K562 (cell line): ENCODE results near the gene CEBPB. TPM values are rescaled to one million over a fixed set of nuclear protein-coding genes. Genes with fewer than 3 reads are reported as not detected.

Source experiments
- ADNP ChIP-seq: fragments of 200-800 bp; sonication (Bioruptor generic); IDR thresholded peaks from 2 replicates; pipeline ENCODE4 v1.6.1; 2016; ENCODE audit warnings: missing genetic modification characterization, missing compliant biosample characterization
- ARHGAP35 ChIP-seq: fragments of 450-650 bp; IDR thresholded peaks from 2 replicates; pipeline ENCODE4 v1.6.1; 2018; ENCODE audit not compliant: partially characterized antibody
- CEBPZ ChIP-seq: fragments of 150-350 bp; IDR thresholded peaks from 2 replicates; pipeline ENCODE4 v1.6.1; 2014; ENCODE audit warnings: low read depth, mild to moderate bottlenecking, low read length, borderline replicate concordance
- FOXA1 ChIP-seq: fragments of 450-650 bp; IDR thresholded peaks from 2 replicates; pipeline ENCODE4 v1.6.1; 2016; ENCODE audit warnings: mild to moderate bottlenecking, borderline replicate concordance
- GTF2B ChIP-seq: IDR thresholded peaks from 2 replicates; pipeline ENCODE4 v1.6.1; 2011; ENCODE audit not compliant: insufficient read length; ENCODE audit errors: extremely low read depth
- L3MBTL2 ChIP-seq: fragments of 450-650 bp; IDR thresholded peaks from 2 replicates; pipeline ENCODE4 v1.6.1; 2016; ENCODE audit warnings: mild to moderate bottlenecking, moderate library complexity
- MCM7 ChIP-seq, 2 experiments: fragments of 450-650 bp; IDR thresholded peaks; 2 replicates each; pipeline ENCODE4 v1.6.1; 2016 to 2018
- NRF1 ChIP-seq, 2 experiments: fragments of 450-650 bp; IDR thresholded peaks in 1 of 2; conservative IDR thresholded peaks in 1 of 2; 2 replicates each; pipeline ENCODE4 v1.6.1; 2014; ENCODE audit warnings: mild to moderate bottlenecking in 2 of 2
- POLR2AphosphoS5 ChIP-seq: IDR thresholded peaks from 2 replicates; pipeline ENCODE4 v1.6.1; 2011; ENCODE audit warnings: mild to moderate bottlenecking, low read depth, low read length, moderate library complexity; ENCODE audit not compliant: control insufficient read depth, insufficient read depth
- RBM22 ChIP-seq: fragments of 200-400 bp; formaldehyde crosslinking; IDR thresholded peaks from 2 replicates; pipeline ENCODE4 v1.6.1; 2018; ENCODE audit warnings: low read length, low read depth; ENCODE audit not compliant: poor library complexity, severe bottlenecking
- REST ChIP-seq, 2 experiments: fragments of 450-650 bp; formaldehyde crosslinking in 1 of 2; IDR thresholded peaks; 2 replicates each; pipeline versions ENCODE4 v1.4.0 to v1.6.1; 2014 to 2020; ENCODE audit warnings: mild to moderate bottlenecking in 2 of 2, borderline replicate concordance in 1 of 2, low read depth in 1 of 2
- RFX5 ChIP-seq: IDR thresholded peaks from 2 replicates; pipeline ENCODE4 v1.6.1; 2011; ENCODE audit warnings: low read depth, mild to moderate bottlenecking, improper control_type of control experiment, low read length
- SRSF3 ChIP-seq: fragments of 200-400 bp; formaldehyde crosslinking; IDR thresholded peaks from 2 replicates; pipeline ENCODE4 v1.6.1; 2016; ENCODE audit warnings: mild to moderate bottlenecking, low read length, moderate library complexity; ENCODE audit not compliant: insufficient read depth
- TEAD4 ChIP-seq, 2 experiments: sonication (generic) in 1 of 2; formaldehyde crosslinking in 1 of 2; IDR thresholded peaks; 2 replicates each; pipeline versions ENCODE4 v1.6.1 to v1.8.0; 2012 to 2022; ENCODE audit warnings: borderline replicate concordance in 1 of 2, inconsistent platforms in 1 of 2, low read length in 1 of 2, mild to moderate bottlenecking in 1 of 2, missing genetic modification reagents in 1 of 2
- polyA plus RNA-seq, 8 experiments: library from polyadenylated mRNA; depleted of rRNA in 4 of 8; stranded (reverse) in 5 of 8; unstranded in 3 of 8; fragments of >200 nt; fragmentation: Nextera tagmentation in 2 of 8; fragmentation: Illumina TruSeq in 1 of 8; extraction: Ambion mirVana in 2 of 8; extraction: Trizol in 1 of 8; gene quantifications; 2 replicates each; pipeline versions ENCODE4 v1.2.1 to v1.2.3, GENCODE V29; 2011 to 2014; ENCODE audit warnings: inconsistent platforms in 1 of 8, missing spikeins in 1 of 8
- total RNA-seq, 7 experiments: library from RNA; depleted of rRNA in 6 of 7; stranded (reverse); fragments of >200 nt in 6 of 7; fragmentation: Illumina TruSeq in 2 of 7; extraction: Trizol in 2 of 7; gene quantifications; 2 replicates each; pipeline versions ENCODE4 v1.2.1 to v1.2.3, GENCODE V29; 2011 to 2021; ENCODE audit warnings: low replicate concordance in 1 of 7

CEBPB gene
- total and polyA plus RNA-seq, 9 of the 15 experiments (the other 6 are each of a cell fraction or from before 2014, with no cell fraction given) = 1.2 to 72.6 (median 7.8) TPM

GRCh38 chr20:50186151-50186885, 4.3 kb upstream of the CEBPB start (continued):
- TF ChIP-seq CEBPZ = no peak
- no peak for TF ChIP-seq MCM7 (IDR thresholded peaks at IDR 0.05)
- TF ChIP-seq FOXA1 = no peak
- no peak for TF ChIP-seq SRSF3
- no peak for TF ChIP-seq RFX5
- no peak for TF ChIP-seq ARHGAP35
- TF ChIP-seq L3MBTL2 = peak; percentile 14; the same call in 1 of the 2 replicates
- no peak for TF ChIP-seq GTF2B
- TF ChIP-seq ADNP = no peak
- TF ChIP-seq REST (IDR thresholded peaks at IDR 0.05; ENCODE audit: borderline replicate concordance) = peak; percentile 86
- TF ChIP-seq REST (CRISPR knock-in tag; IDR thresholded peaks at IDR 0.05; ENCODE audit: low read depth) = no peak
- 0 out of 4 replicates have a peak, but pooled peaks of 1 of the 2 experiments have one; percentile 36 for TF ChIP-seq NRF1 (conservative IDR thresholded peaks at IDR 0.05 in 1 of 2, IDR thresholded peaks at IDR 0.05 in 1 of 2)
- no peak for TF ChIP-seq POLR2AphosphoS5
- 0 out of 2 replicates have a peak, but pooled peaks have one; percentile 16 for TF ChIP-seq TEAD4 (IDR thresholded peaks at IDR 0.05; ENCODE audit: low read length)
- no peak for TF ChIP-seq TEAD4 (CRISPR knock-in tag; IDR thresholded peaks at IDR 0.05; ENCODE audit: borderline replicate concordance)
- no peak for TF ChIP-seq RBM22
